CD8-positive, alpha-beta memory T cell (primary cell): ENCODE results near the gene NR2F6. TPM values are rescaled to one million over a fixed set of nuclear protein-coding genes. Genes with fewer than 3 reads are reported as not detected.

Experiments used
- CTCF ChIA-PET: fragments of 350-600 bp; sonication (Branson Sonifier 250); formaldehyde crosslinking; loops from one replicate; lab custom pipeline; 2021; ENCODE audit warnings: antibody characterized with exemption; lab: Charles Lee
- POLR2A ChIA-PET: fragments of 350-600 bp; sonication (Branson Sonifier 250); formaldehyde crosslinking; loops from one replicate; lab custom pipeline; 2021; ENCODE audit warnings: antibody characterized with exemption; lab: Charles Lee
- DNase-seq, 5 donors: peaks; one replicate each; pipeline versions ENCODE4 v3.0.0 to v3.0.0-alpha.2; 2020 to 2022; ENCODE audit warnings: mixed read lengths in 1 of 5
- H3K27ac ChIP-seq: one replicate; pipeline ENCODE4 v1.7.0; 2013; ENCODE audit warnings: low read depth, mild to moderate bottlenecking, low read length, moderate library complexity
- H3K27me3 ChIP-seq: 2 replicates; pipeline ENCODE4 v1.7.0; 2013; ENCODE audit warnings: low read length, mild to moderate bottlenecking; ENCODE audit not compliant: insufficient read depth, poor library complexity, severe bottlenecking
- H3K36me3 ChIP-seq: 2 replicates; pipeline ENCODE4 v1.7.0; 2013; ENCODE audit warnings: mild to moderate bottlenecking, low read length, moderate library complexity; ENCODE audit not compliant: insufficient read depth
- H3K4me1 ChIP-seq: 2 replicates; pipeline ENCODE4 v1.7.0; 2013; ENCODE audit warnings: mild to moderate bottlenecking, low read length, moderate library complexity; ENCODE audit not compliant: insufficient read depth
- H3K4me3 ChIP-seq: 2 replicates; pipeline ENCODE4 v1.7.0; 2013; ENCODE audit warnings: mild to moderate bottlenecking, low read length
- H3K9me3 ChIP-seq: 2 replicates; pipeline ENCODE4 v1.7.0; 2013; ENCODE audit warnings: mild to moderate bottlenecking, low read length
- H3K27ac Mint-ChIP-seq, 8 donors: one replicate each; pipeline ENCODE4 v1.8.0; 2020 to 2021; ENCODE audit warnings: mixed read lengths in 8 of 8, mild to moderate bottlenecking in 6 of 8, inconsistent platforms in 3 of 8, moderate library complexity in 3 of 8
- H3K27me3 Mint-ChIP-seq, 2 donors: one replicate each; pipeline ENCODE4 v1.8.0; 2020 to 2021; ENCODE audit warnings: mixed read lengths in 2 of 2, mild to moderate bottlenecking in 1 of 2, moderate library complexity in 1 of 2
- H3K36me3 Mint-ChIP-seq, 3 donors: one replicate each; pipeline ENCODE4 v1.8.0; 2020 to 2021; ENCODE audit warnings: mixed read lengths in 3 of 3, inconsistent platforms in 1 of 3, mild to moderate bottlenecking in 1 of 3
- H3K4me1 Mint-ChIP-seq, 3 donors: one replicate each; pipeline ENCODE4 v1.8.0; 2020 to 2021; ENCODE audit warnings: mixed read lengths in 3 of 3, inconsistent platforms in 1 of 3, mild to moderate bottlenecking in 1 of 3
- H3K4me3 Mint-ChIP-seq, 7 donors: one replicate each; pipeline ENCODE4 v1.8.0; 2020 to 2021; ENCODE audit warnings: mixed read lengths in 7 of 7, mild to moderate bottlenecking in 6 of 7, moderate library complexity in 4 of 7, inconsistent platforms in 2 of 7
- H3K9me3 Mint-ChIP-seq, 5 donors: one replicate each; pipeline ENCODE4 v1.8.0; 2020 to 2022; ENCODE audit warnings: mixed read lengths in 5 of 5, mild to moderate bottlenecking in 3 of 5, moderate library complexity in 2 of 5, inconsistent platforms in 1 of 5
- polyA plus RNA-seq: library from polyadenylated mRNA; unstranded; fragments of 300-500 nt; fragmentation: Illumina TruSeq; gene quantifications from one replicate; pipeline ENCODE4 v1.2.3, GENCODE V29; 2021
- total RNA-seq, 2 experiments: library from RNA; stranded (reverse); gene quantifications; one replicate each; pipeline ENCODE4 v1.2.3, GENCODE V29; 2021

NR2F6 gene
- total and polyA plus RNA-seq, 3 experiments from 2014 or later = 0.94 to 7.8 (median 7.4) TPM

DNA sequence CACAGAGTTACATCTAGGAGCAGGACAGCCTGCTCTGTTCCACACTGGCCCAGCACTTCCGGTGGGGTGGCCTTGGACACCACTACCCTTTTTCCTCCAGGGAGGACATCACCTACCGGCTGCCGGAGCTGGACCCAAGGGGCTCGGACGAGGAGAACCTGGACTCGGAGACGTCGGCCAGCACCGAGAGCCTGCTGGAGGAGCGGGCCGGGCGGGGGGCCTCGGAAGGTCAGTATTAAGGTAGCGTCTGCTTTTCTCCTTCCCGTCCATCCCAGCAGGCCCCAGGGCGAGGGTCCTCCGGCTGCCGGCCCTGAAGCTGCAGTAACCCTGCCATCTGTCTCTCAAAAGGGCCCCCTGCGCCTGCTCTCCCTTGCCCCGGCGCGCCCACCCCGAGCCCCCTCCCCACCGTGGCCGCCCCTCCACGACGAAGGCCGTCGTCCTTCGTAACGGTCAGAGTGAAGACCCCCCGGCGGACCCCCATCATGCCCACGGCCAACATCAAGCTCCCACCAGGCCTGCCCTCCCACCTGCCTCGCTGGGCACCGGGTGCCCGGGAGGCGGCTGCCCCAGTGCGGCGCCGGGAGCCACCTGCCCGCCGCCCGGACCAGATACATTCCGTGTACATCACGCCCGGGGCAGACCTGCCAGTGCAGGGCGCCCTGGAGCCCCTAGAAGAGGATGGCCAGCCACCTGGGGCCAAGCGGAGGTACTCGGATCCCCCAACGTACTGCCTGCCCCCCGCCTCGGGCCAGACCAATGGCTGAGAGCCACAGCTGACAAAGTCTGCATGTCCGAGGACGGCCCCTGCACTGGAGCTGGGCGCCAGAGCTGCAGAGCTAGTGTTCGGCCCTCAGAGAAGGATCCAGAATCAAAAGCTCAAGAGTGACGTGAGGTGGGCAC, 33.9 kb downstream of the NR2F6 start:
- no peak overlapping the region for H3K27ac Mint-ChIP-seq
- Histone ChIP-seq H3K27me3 (no peaks in the 10 kb centered on the region), H3K36me3 (peaks cover 12% of the 10 kb centered on the region), H3K9me3 (no peaks in the 10 kb centered on the region), H3K4me3 (no peak overlapping the region), H3K27ac (no peak overlapping the region), H3K4me1 (peaks cover 17% of the 10 kb centered on the region)
- no peaks in the 10 kb centered on the region for H3K9me3 Mint-ChIP-seq
- H3K36me3 Mint-ChIP-seq = peaks cover 0 to 59% (median 14%) of the 10 kb centered on the region in 3 donors
- no peak overlapping the region for H3K4me3 Mint-ChIP-seq
- CTCF ChIA-PET = no interaction called here
- H3K27me3 Mint-ChIP-seq = no peaks in the 10 kb centered on the region
- no peak for DNase-seq
- POLR2A ChIA-PET = no interaction called here
- peaks cover 15 to 25% (median 16%) of the 10 kb centered on the region in 3 donors for H3K4me1 Mint-ChIP-seq

GRCh38 chr19:17210296-17210695, 35.4 kb downstream of the NR2F6 start:
- Histone ChIP-seq H3K27me3 (no peaks in the 10 kb centered on the region), H3K27ac (no peak overlapping the region), H3K9me3 (no peaks in the 10 kb centered on the region), H3K4me3 (no peak overlapping the region), H3K36me3 (peaks cover 12% of the 10 kb centered on the region), H3K4me1 (peaks cover 7% of the 10 kb centered on the region)
- ChIA-PET POLR2A (no interaction called here), CTCF (no interaction called here)
- H3K36me3 Mint-ChIP-seq = peaks cover 0 to 63% (median 14%) of the 10 kb centered on the region in 3 donors
- peaks cover 9 to 14% (median 11%) of the 10 kb centered on the region in 3 donors for H3K4me1 Mint-ChIP-seq
- no peak overlapping the region for H3K27ac Mint-ChIP-seq
- no peaks in the 10 kb centered on the region for H3K27me3 Mint-ChIP-seq
- no peak for DNase-seq
- no peaks in the 10 kb centered on the region for H3K9me3 Mint-ChIP-seq
- H3K4me3 Mint-ChIP-seq = no peak overlapping the region

DNA sequence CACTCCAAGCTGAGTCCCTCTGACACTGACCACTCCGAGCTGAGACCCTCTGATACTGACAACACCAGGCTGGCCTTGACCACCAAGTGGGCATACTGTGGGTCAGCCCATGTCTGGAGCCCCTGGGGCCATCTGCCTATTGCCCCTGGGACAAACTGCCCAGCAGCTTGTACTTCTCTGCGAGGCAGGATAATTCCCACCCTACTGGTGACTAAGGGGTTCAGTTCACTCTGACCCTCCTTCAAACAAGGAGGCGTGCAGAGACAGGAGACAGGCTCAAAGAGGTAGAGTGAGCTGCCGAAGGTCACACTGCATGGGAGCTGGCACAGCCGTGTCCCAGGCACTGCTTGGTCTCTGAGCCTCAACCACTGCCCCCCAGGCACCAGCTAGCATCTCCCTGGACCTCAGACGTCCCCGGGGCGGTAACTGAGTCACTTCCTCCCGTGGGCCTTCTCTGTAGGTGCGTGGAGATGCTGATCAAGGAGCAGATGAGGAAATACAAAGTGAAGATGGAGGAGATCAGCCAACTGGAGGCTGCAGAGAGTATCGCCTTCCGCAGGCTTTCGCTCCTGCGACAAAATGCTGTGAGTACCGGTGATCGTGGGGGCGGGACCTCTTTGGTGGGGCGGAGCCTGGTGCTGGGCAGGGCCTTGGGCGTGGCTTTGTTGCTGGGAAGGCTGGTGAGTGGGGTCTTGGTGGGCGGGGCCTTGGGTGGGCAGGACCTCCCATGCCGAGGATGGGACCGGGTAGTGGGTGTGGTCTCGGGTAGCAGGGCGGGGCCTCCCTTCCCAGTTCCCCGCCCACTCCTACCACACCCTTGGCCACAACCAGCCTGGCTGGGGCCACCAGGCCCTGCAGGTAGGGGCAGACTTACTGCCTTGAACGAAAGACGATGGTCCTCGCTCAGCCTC, 36.3 kb downstream of the NR2F6 start:
- no peaks in the 10 kb centered on the region for H3K9me3 ChIP-seq
- peaks cover 12% of the 10 kb centered on the region for H3K36me3 ChIP-seq
- peaks cover 0 to 65% (median 14%) of the 10 kb centered on the region in 3 donors for H3K36me3 Mint-ChIP-seq
- H3K4me1 Mint-ChIP-seq = peaks cover 1 to 5% (median 4%) of the 10 kb centered on the region in 3 donors
- no peak overlapping the region for H3K4me3 Mint-ChIP-seq
- ChIA-PET POLR2A (interaction anchor here (1.0 kb wide), 1 partner anchor 11 kb away, joined by 3 read pairs; no protein-coding TSS in a partner anchor), CTCF (interaction anchor here (1.4 kb wide), 1 partner anchor 26 kb away, joined by 5 read pairs; no protein-coding TSS in a partner anchor)
- no peak overlapping the region for H3K27ac ChIP-seq
- H3K27me3 ChIP-seq = no peaks in the 10 kb centered on the region
- no peaks in the 10 kb centered on the region for H3K27me3 Mint-ChIP-seq
- H3K27ac Mint-ChIP-seq = peak overlapping the region in 1 of 8 donors; percentile 33
- H3K4me3 ChIP-seq = no peak overlapping the region
- peak in 1 of 5 donors; percentile 21 for DNase-seq
- no peaks in the 10 kb centered on the region for H3K9me3 Mint-ChIP-seq
- H3K4me1 ChIP-seq = peaks cover 1% of the 10 kb centered on the region

- H3K27ac ChIP-seq = no peak overlapping the region
- no peaks in the 10 kb centered on the region for H3K27me3 ChIP-seq
- H3K4me3 ChIP-seq = no peak overlapping the region
- no peaks in the 10 kb centered on the region for H3K9me3 ChIP-seq
- H3K27me3 Mint-ChIP-seq = no peaks in the 10 kb centered on the region
- H3K4me1 Mint-ChIP-seq = peaks cover 0 to 3% (median 2%) of the 10 kb centered on the region in 3 donors
- POLR2A ChIA-PET = no interaction called here
- H3K36me3 Mint-ChIP-seq = peaks cover 3 to 75% (median 14%) of the 10 kb centered on the region in 3 donors
- H3K9me3 Mint-ChIP-seq = no peaks in the 10 kb centered on the region
- peak overlapping the region in 1 of 8 donors; percentile 62 for H3K27ac Mint-ChIP-seq
- no peak for DNase-seq
- CTCF ChIA-PET = no interaction called here
- H3K4me3 Mint-ChIP-seq = peak overlapping the region in 1 of 7 donors; percentile 57
- peaks cover 19% of the 10 kb centered on the region for H3K36me3 ChIP-seq
- H3K4me1 ChIP-seq = no peaks in the 10 kb centered on the region
Measured at GRCh38 chr19:17206736-17207581, 38.8 kb downstream of the NR2F6 start.

- Histone ChIP-seq H3K36me3 (peaks cover 31% of the 10 kb centered on the region), H3K4me3 (no peak overlapping the region), H3K27ac (no peak overlapping the region), H3K27me3 (no peaks in the 10 kb centered on the region), H3K9me3 (no peaks in the 10 kb centered on the region), H3K4me1 (no peaks in the 10 kb centered on the region)
- Mint-ChIP-seq H3K4me1 (peaks cover 0 to 3% (median 2%) of the 10 kb centered on the region in 3 donors), H3K36me3 (peaks cover 7 to 79% (median 17%) of the 10 kb centered on the region in 3 donors), H3K27ac (no peak overlapping the region), H3K9me3 (no peaks in the 10 kb centered on the region), H3K27me3 (peaks cover 0 to 1% of the 10 kb centered on the region in 2 donors), H3K4me3 (no peak overlapping the region)
- DNase-seq = peak; percentile 26 to 67 (median 41)
- ChIA-PET POLR2A (interaction anchor here (0.6 to 0.7 kb wide), 2 partner anchors 77 to 126 kb away, joined by 3 read pairs; no protein-coding TSS in a partner anchor), CTCF (interaction anchor here (0.5 to 1.8 kb wide), 6 partner anchors 8 to 78 kb away, joined by 3 to 5 read pairs (median 4); partner anchors contain the start of gene USE1)
Measured at GRCh38 chr19:17205237-17206140, 40.2 kb downstream of the NR2F6 start.

GRCh38 chr19:17202713-17203112, 43.0 kb downstream of the NR2F6 start:
- H3K27me3 ChIP-seq = no peaks in the 10 kb centered on the region
- H3K36me3 ChIP-seq = peaks cover 34% of the 10 kb centered on the region
- H3K4me3 Mint-ChIP-seq = peak overlapping the region in 1 of 7 donors; percentile 51
- no peak overlapping the region for H3K4me3 ChIP-seq
- no peaks in the 10 kb centered on the region for H3K9me3 ChIP-seq
- no peaks in the 10 kb centered on the region for H3K4me1 Mint-ChIP-seq
- peaks cover 0 to 1% of the 10 kb centered on the region in 2 donors for H3K27me3 Mint-ChIP-seq
- peak overlapping the region in 1 of 8 donors; percentile 69 for H3K27ac Mint-ChIP-seq
- DNase-seq = no peak
- H3K9me3 Mint-ChIP-seq = no peaks in the 10 kb centered on the region
- ChIA-PET POLR2A (no interaction called here), CTCF (interaction anchor here (1.1 kb wide), 1 partner anchor 33 kb away, joined by 3 read pairs; no protein-coding TSS in a partner anchor)
- H3K4me1 ChIP-seq = no peaks in the 10 kb centered on the region
- peaks cover 7 to 84% (median 19%) of the 10 kb centered on the region in 3 donors for H3K36me3 Mint-ChIP-seq
- H3K27ac ChIP-seq = no peak overlapping the region
